ENCODE measurements around the gene IGF2. TPM values are rescaled to one million over a fixed set of nuclear protein-coding genes. Genes with fewer than 3 reads are reported as not detected.

Gene IGF2
- total and polyA plus RNA-seq, 10 of the 15 experiments (the other 5 are each of a cell fraction or from before 2014, with no cell fraction given) = 0.41 TPM; not detected in 9

GRCh38 chr11:2165571-2165970 is 26.4 kb upstream of the IGF2 start (continued):
- TF ChIP-seq NR2C2 (IDR thresholded peaks at IDR 0.05; ENCODE audit: borderline replicate concordance, control insufficient read depth, insufficient read length, low read depth) = no peak
- TF ChIP-seq EP300 (IDR thresholded peaks at IDR 0.05; ENCODE audit: borderline replicate concordance in 1 of 2, control insufficient read depth in 1 of 2, low read depth in 2 of 2, low read length in 2 of 2) = no peak
- TF ChIP-seq NR2F1 (conservative IDR thresholded peaks at IDR 0.05) = no peak
- TF ChIP-seq JUNB (IDR thresholded peaks at IDR 0.05) = no peak
- TF ChIP-seq SMARCA5 (IDR thresholded peaks at IDR 0.05) = no peak
- TF ChIP-seq JUND (IDR thresholded peaks at IDR 0.05; ENCODE audit: low read depth, low read length) = no peak
- no peak for TF ChIP-seq SPI1 (IDR thresholded peaks at IDR 0.05; ENCODE audit: borderline replicate concordance, insufficient read depth, low read depth, low read length)
- TF ChIP-seq ETV6 (conservative IDR thresholded peaks at IDR 0.05 in 1 of 2, IDR thresholded peaks at IDR 0.05 in 1 of 2; ENCODE audit: borderline replicate concordance in 1 of 2, low read depth in 1 of 2) = no peak
- TF ChIP-seq ZBTB40 (IDR thresholded peaks at IDR 0.05; ENCODE audit: borderline replicate concordance) = no peak

All from GM12878 (cell line).